NT2/D1 (cell line): Measurements from ENCODE around the gene HIPK2.

Experiments used
- DNase-seq: peaks from one replicate; pipeline ENCODE4 v3.0.0-alpha.2; 2011; ENCODE audit warnings: low read depth, low spot score
- H3K27me3 ChIP-seq: 2 replicates; pipeline ENCODE4 v1.6.0; 2011; ENCODE audit warnings: mild to moderate bottlenecking; ENCODE audit not compliant: insufficient read length, insufficient read depth
- H3K36me3 ChIP-seq: 2 replicates; pipeline ENCODE4 v1.6.1; 2011; ENCODE audit warnings: mild to moderate bottlenecking, low read length, mixed read lengths; ENCODE audit not compliant: insufficient read depth, insufficient read length
- H3K4me1 ChIP-seq: 2 replicates; pipeline ENCODE4 v1.5.1; 2011; ENCODE audit not compliant: insufficient read depth, insufficient read length
- H3K4me3 ChIP-seq: 2 replicates; pipeline ENCODE4 v1.5.1; 2011; ENCODE audit warnings: low read depth; ENCODE audit not compliant: insufficient read length
- H3K9ac ChIP-seq: 2 replicates; pipeline ENCODE4 v1.6.0; 2011; ENCODE audit warnings: low read depth; ENCODE audit not compliant: insufficient read length
- H3K9me3 ChIP-seq: 2 replicates; pipeline ENCODE4 v1.5.1; 2011; ENCODE audit warnings: mild to moderate bottlenecking, low read length; ENCODE audit not compliant: insufficient read depth
- SUZ12 ChIP-seq: IDR thresholded peaks from 2 replicates; pipeline ENCODE4 v1.6.1; 2011; ENCODE audit not compliant: insufficient read length, insufficient read depth; ENCODE audit errors: extremely low read depth
- YY1 ChIP-seq: IDR thresholded peaks from 2 replicates; pipeline ENCODE4 v1.6.1; 2011; ENCODE audit not compliant: insufficient read length, insufficient read depth
- ZNF274 ChIP-seq: IDR thresholded peaks from 2 replicates; pipeline ENCODE4 v1.6.1; 2011; ENCODE audit warnings: mild to moderate bottlenecking, low read depth, low read length

The HIPK2 gene

GRCh38 chr7:139777948-139778841 lies at the start of gene HIPK2:
Gene HIPK2 (minus strand): TSS chr7:139777998. CDS start chr7:139777623, 375 bp downstream.
- Histone ChIP-seq H3K9ac (peak within 1 kb of the TSS; percentile 77), H3K27me3 (peaks cover 38% of the 10 kb centered on the region), H3K36me3 (no peaks in the 10 kb centered on the region), H3K9me3 (no peaks in the 10 kb centered on the region), H3K4me1 (no peaks in the 10 kb centered on the region), H3K4me3 (peak within 1 kb of the TSS; percentile 67)
- TF ChIP-seq ZNF274 = no peak
- DNase-seq = no peak

DNA sequence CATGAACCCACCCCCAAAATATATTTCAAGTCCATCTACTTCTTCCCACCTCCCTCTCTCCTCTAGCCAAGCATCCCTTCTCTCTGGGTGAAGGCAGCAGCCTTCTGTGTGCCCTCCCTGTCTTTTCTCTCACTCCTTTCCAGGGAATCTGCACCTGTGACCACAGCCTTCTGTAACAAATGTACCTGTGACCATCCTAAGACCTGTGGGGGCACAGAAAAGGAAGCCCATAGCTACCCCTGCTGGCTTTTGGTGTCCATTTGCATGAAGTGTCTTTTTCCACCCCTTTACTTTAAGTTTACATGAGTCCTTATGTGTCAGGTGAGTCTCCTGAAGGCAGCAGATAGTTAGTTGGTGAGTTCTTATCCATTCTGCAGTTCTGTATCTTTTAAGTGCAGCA lies 49.2 kb upstream of the HIPK2 start:
- H3K4me3 ChIP-seq = no peak overlapping the region
- no peak for DNase-seq
- H3K9me3 ChIP-seq = no peaks in the 10 kb centered on the region
- H3K27me3 ChIP-seq = no peaks in the 10 kb centered on the region
- no peaks in the 10 kb centered on the region for H3K4me1 ChIP-seq
- no peaks in the 10 kb centered on the region for H3K36me3 ChIP-seq
- TF ChIP-seq SUZ12 (no peak), ZNF274 (no peak), YY1 (no peak)
- H3K9ac ChIP-seq = no peak overlapping the region

- Histone ChIP-seq H3K4me1 (no peaks in the 10 kb centered on the region), H3K9me3 (no peaks in the 10 kb centered on the region), H3K9ac (no peak overlapping the region), H3K4me3 (no peak overlapping the region), H3K36me3 (no peaks in the 10 kb centered on the region), H3K27me3 (no peaks in the 10 kb centered on the region)
- TF ChIP-seq ZNF274 (no peak), YY1 (no peak), SUZ12 (no peak)
- DNase-seq = no peak
Observed at GRCh38 chr7:139825666-139826290, 48.0 kb upstream of the HIPK2 start.

DNA sequence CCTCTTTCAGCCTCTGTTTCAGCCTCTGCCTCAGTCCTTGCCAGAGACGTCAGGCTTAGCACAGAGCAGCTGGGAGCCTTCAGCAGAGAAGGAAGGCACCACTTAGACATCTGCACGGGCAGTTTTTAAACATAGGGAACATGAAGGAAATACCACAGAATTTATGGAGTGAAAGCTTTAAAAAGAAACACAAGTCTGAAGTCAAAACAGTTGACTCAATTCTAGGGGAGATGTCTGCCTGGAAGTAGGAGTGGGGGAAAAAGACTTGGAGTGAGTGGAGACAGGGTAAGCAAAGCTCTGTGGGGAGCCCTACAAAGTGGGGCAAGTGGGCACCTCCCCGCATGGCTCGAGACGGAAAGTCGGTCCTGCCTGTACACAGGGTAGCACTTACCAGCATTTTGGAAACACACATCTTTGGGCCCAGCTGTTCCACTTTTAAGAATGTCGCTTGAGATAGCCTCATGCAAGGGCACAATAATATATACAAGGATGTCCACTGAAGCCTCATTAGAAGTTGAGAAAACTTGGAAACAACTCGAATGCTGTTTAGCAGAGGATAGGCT lies 46.2 kb upstream of the HIPK2 start:
- no peaks in the 10 kb centered on the region for H3K4me1 ChIP-seq
- H3K9me3 ChIP-seq = no peaks in the 10 kb centered on the region
- no peaks in the 10 kb centered on the region for H3K27me3 ChIP-seq
- H3K4me3 ChIP-seq = no peak overlapping the region
- no peak overlapping the region for H3K9ac ChIP-seq
- H3K36me3 ChIP-seq = no peaks in the 10 kb centered on the region
- DNase-seq = no peak
- TF ChIP-seq SUZ12 = no peak
- no peak for TF ChIP-seq ZNF274
- TF ChIP-seq YY1 = no peak

DNA sequence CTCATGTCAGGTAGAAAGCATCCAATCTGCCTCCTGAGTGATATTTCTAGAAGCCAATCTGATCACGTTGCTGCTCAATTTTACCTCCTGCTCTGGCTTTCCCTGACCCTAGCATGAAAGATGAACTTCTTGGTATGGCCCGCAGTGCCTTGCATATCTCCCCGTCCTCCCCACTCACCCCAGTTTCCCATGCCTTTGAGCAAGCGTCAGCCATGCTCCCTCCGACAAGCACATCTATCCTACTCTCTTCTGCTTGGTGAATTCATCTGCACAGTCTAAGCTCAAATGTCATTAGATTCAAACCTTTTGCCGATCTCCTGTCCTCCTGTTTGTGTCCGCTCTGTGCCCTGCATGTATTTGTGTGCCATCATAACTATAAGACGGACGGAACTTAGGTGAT lies 45.1 kb upstream of the HIPK2 start:
- no peak overlapping the region for H3K4me3 ChIP-seq
- no peaks in the 10 kb centered on the region for H3K4me1 ChIP-seq
- TF ChIP-seq SUZ12 = no peak
- TF ChIP-seq ZNF274 = no peak
- no peaks in the 10 kb centered on the region for H3K9me3 ChIP-seq
- H3K27me3 ChIP-seq = no peaks in the 10 kb centered on the region
- no peaks in the 10 kb centered on the region for H3K36me3 ChIP-seq
- no peak for DNase-seq
- no peak overlapping the region for H3K9ac ChIP-seq

- no peak for DNase-seq
- TF ChIP-seq SUZ12 (no peak), YY1 (no peak), ZNF274 (no peak)
- H3K36me3 ChIP-seq = no peaks in the 10 kb centered on the region
- no peaks in the 10 kb centered on the region for H3K4me1 ChIP-seq
- H3K9ac ChIP-seq = no peak overlapping the region
- no peak overlapping the region for H3K4me3 ChIP-seq
- no peaks in the 10 kb centered on the region for H3K27me3 ChIP-seq
- no peaks in the 10 kb centered on the region for H3K9me3 ChIP-seq
Observed at GRCh38 chr7:139821349-139822105, 43.7 kb upstream of the HIPK2 start.

- no peak overlapping the region for H3K9ac ChIP-seq
- no peaks in the 10 kb centered on the region for H3K36me3 ChIP-seq
- H3K9me3 ChIP-seq = no peaks in the 10 kb centered on the region
- no peak for DNase-seq
- H3K4me3 ChIP-seq = no peak overlapping the region
- H3K27me3 ChIP-seq = no peaks in the 10 kb centered on the region
- TF ChIP-seq YY1 (no peak), ZNF274 (no peak), SUZ12 (no peak)
- no peaks in the 10 kb centered on the region for H3K4me1 ChIP-seq
Observed at GRCh38 chr7:139820089-139820488, 42.3 kb upstream of the HIPK2 start.
